ENCODE measurements around the gene CNPY3.
"Not testable (repeated sequence)": the region's sequence is repeated elsewhere in the genome, so short reads cannot be mapped to it uniquely, and the experiment has no call there.

CNPY3 gene

DNA sequence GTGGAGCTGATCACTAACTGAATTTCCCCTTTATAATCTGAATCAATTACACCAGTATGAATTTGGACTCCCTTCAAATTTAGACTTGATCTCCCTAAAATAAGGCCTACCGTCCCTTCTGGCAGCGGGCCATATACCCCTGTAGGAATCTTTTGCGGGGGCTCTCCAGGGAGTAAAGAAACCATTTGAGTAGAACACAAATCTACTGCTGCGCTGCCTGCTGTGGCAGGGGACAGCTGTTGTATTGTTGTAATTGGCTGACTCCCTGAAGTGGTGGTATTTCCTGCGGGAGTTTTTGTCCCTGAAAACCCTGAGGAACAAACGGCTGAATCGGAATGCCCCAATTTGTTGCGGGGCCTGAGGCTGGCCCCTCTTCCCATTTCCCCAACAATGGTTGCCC, 29.4 kb upstream of the CNPY3 start:
- DNase-seq (ENCODE audit: insufficient read length) (no peak), FAIRE-seq (no peak)

DNA sequence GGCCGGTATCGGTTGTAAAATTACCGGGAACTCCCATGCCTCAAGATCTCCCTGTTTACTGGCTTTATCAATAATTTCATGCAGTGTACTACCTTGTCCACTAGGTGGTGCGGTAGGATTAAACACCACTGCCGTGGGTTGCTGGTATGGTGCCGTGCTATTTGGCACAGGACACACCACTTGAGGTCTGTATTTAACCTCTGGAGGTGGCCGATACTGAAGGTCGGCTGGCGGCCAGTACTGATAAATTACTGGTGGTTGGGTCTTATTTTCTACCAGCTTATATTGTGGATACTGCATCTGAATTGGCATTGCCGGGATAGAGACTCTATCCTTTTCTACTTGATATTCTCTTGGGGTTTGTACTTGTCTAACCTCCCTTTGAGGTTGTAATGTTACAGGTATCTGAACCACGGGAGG, 27.7 kb upstream of the CNPY3 start:
- TF ChIP-seq POLR2AphosphoS5 (IDR thresholded peaks at IDR 0.05; ENCODE audit: low read depth, low read length): no peak
- no peak for TF ChIP-seq TAF1 (IDR thresholded peaks at IDR 0.05; ENCODE audit: borderline replicate concordance, low read depth, low read length)
- no peak for TF ChIP-seq POLR2A (IDR thresholded peaks at IDR 0.05; ENCODE audit: low read depth, low read length)
- FAIRE-seq: peak; percentile 89

More for the DNA sequence above, 29.4 kb upstream of the CNPY3 start:
- no peak for TF ChIP-seq POLR2A (IDR thresholded peaks at IDR 0.05; ENCODE audit: low read depth, low read length)
- TF ChIP-seq POLR2AphosphoS5 (IDR thresholded peaks at IDR 0.05; ENCODE audit: low read depth, low read length): no peak
- no peak for TF ChIP-seq TAF1 (IDR thresholded peaks at IDR 0.05; ENCODE audit: borderline replicate concordance, low read depth, low read length)

DNA sequence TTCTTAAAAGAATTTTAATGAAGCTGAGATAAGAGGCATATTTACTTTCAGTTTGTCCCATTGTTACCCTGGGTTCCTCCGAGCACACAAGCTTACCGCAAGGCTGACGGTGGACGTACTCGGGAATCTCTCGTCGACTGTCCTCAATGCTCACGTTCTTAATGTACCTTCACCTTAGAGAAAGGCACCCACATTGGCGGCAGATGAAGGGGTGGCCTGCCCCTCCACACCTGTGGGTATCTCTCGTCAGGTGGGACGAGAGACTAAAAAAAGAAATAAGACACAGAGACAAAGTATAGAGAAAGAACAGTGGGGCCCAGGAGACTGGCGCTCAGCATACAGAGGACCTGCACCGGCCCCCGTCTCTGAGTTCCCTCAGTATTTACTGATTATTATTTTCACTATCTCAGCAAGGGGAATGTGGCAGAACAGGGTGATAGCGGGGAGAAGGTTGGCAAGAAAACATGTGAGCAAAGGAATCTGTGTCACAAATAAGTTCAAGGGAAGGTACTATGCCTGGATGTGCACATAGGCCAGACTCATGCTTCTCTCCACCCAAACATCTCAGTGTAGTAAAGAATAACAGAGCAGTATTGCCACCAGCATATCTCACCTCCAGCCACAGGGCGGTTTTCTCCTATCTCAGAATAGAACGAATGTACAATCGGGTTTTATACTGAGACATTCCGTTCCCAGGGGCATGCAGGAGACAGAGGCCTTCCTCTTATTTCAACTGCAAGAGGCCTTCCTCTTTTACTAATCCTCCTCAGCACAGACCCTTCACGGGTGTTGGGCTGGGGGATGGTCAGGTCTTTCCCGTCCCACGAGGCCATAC, 26.6 kb upstream of the CNPY3 start:
- not testable (repeated sequence) for FAIRE-seq; DNase-seq (ENCODE audit: insufficient read length)

More for the DNA sequence above, 27.7 kb upstream of the CNPY3 start:
- no peak for DNase-seq (ENCODE audit: insufficient read length)

DNA sequence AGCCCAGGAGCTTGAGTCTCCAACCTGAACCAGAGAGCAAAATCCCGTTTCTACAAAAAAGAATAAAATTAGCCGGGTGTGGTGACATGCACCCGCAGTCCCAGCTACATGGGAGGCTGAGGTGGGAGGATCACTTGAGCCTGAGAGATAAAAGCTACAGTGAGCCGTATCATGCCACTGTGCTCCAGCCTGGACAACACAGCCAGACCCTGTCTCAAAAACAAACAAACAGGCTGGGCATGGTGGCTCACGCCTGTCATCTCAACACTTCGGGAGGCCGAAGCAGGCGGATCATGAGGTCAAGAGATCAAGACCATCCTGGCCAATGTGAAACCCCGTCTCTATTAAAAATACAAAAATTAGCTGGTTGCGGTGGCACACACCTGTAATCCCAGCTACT, 24.8 kb upstream of the CNPY3 start:
- TF ChIP-seq POLR2A (IDR thresholded peaks at IDR 0.05; ENCODE audit: low read depth, low read length) (no peak), TAF1 (IDR thresholded peaks at IDR 0.05; ENCODE audit: borderline replicate concordance, low read depth, low read length) (no peak), POLR2AphosphoS5 (IDR thresholded peaks at IDR 0.05; ENCODE audit: low read depth, low read length) (no peak)
- no peak for DNase-seq (ENCODE audit: insufficient read length)
- no peak for FAIRE-seq

DNA sequence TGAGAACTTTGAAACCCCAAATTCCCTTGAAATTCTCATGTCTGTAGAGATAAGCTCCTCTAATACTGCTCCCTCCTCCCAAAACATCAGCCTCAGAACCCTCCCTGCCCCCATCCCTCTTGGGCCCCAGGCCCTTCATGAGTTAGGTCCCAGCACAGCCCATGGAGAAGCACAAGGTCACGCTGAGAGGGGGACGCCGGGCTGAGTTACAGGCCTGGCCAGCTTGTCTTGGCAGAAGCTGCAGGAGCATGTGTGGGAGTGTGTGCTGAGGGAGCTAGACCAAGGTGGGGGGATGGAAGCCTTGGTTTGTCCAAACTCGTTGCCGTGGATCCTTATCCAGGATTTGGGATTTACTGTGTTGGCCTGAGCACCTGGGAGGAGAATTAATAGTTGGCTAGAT, 21.9 kb upstream of the CNPY3 start:
- DNase-seq (ENCODE audit: insufficient read length) (no peak), FAIRE-seq (no peak)
- TF ChIP-seq POLR2A (IDR thresholded peaks at IDR 0.05; ENCODE audit: low read depth, low read length): no peak
- no peak for TF ChIP-seq TAF1 (IDR thresholded peaks at IDR 0.05; ENCODE audit: borderline replicate concordance, low read depth, low read length)
- no peak for TF ChIP-seq POLR2AphosphoS5 (IDR thresholded peaks at IDR 0.05; ENCODE audit: low read depth, low read length)

DNA sequence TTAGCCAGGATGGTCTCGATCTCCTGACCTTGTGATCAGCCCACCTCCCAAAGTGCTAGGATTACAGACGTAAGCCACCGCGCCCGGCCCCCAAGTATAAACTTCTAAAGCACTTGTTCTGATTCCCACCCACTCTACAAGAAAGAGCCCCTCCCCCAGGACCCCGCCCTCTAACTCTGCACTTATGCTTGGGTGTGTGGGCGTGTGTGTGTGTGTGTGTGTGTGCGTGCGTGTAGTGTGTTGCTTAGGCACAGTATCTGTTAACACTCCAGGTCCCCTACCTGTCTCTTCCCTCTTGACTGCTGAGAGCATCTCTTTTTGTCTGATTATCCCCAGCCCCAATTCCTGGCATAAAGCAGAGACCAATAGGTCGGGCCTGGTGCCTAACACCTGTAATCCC, 19.4 kb upstream of the CNPY3 start:
- DNase-seq (ENCODE audit: insufficient read length) (no peak), FAIRE-seq (no peak)
- TF ChIP-seq TAF1 (IDR thresholded peaks at IDR 0.05; ENCODE audit: borderline replicate concordance, low read depth, low read length) (no peak), POLR2AphosphoS5 (IDR thresholded peaks at IDR 0.05; ENCODE audit: low read depth, low read length) (no peak), POLR2A (IDR thresholded peaks at IDR 0.05; ENCODE audit: low read depth, low read length) (no peak)

DNA sequence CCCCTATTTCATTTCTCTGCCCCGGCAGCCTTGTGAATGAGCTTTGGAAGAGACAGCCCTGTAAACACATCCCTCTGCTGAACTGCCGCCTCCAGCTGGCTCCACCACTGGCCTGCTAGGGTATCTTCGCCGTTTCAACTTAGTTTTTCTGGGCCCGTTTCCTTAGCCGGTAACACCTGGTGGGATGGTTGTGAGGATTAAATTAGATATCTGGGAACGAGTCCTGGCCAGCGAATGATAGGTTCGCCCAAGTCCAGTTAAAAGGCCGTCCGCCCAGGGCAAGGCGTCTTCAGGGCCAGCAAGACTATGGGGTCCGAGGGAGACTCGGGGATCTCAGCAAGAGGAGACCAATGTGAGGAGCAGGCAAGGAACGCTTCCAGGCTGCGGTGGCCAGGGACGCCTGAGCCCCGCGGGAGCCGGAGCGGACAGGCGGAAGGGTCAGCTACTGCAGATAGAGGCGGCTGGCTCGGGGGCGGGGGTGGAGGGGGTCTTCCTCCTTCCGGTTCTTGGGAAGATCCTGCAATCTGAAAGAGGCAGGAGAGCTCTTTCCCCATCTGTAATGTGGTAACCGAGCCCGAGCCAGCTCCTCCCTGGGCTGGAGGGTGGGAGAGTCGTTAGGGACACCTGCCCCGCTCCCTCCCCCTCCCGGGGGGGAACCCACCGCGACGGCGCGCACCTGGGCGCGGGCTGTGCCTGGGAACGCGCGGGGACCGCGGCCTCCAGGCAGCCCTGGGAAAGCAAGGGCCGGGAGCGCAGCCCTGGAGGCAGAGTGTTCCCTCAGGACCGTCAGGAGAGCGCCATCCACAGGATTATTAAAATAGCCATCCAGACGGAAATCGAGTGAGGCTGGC, 17.9 kb upstream of the CNPY3 start:
- FAIRE-seq (no peak), DNase-seq (ENCODE audit: insufficient read length) (no peak)
- TF ChIP-seq POLR2A (IDR thresholded peaks at IDR 0.05; ENCODE audit: low read depth, low read length): no peak
- TF ChIP-seq POLR2AphosphoS5 (IDR thresholded peaks at IDR 0.05; ENCODE audit: low read depth, low read length): no peak
- no peak for TF ChIP-seq TAF1 (IDR thresholded peaks at IDR 0.05; ENCODE audit: borderline replicate concordance, low read depth, low read length)

DNA sequence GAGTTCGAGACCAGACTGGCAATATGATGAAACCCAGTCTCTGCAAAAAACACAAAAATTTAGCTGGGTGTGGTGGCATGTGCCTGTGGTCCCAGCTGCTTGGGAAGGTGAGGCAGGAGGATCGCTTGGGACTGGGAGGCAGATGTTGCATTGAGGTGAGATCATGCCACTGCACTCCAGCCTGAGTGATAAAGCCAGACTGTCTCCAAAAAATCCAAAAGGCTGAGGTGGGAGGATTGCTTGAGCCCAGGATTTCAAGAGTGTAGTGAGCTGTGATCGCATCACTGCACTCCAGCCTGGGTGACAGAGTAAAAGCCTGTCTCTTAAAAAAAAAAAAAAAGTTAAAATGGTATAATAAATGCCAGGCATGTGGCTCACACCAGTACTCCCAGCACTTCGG, 14.7 kb upstream of the CNPY3 start:
- no peak for TF ChIP-seq POLR2A (IDR thresholded peaks at IDR 0.05; ENCODE audit: low read depth, low read length)
- TF ChIP-seq POLR2AphosphoS5 (IDR thresholded peaks at IDR 0.05; ENCODE audit: low read depth, low read length): no peak
- TF ChIP-seq TAF1 (IDR thresholded peaks at IDR 0.05; ENCODE audit: borderline replicate concordance, low read depth, low read length): no peak
- no peak for DNase-seq (ENCODE audit: insufficient read length)
- FAIRE-seq: no peak

DNA sequence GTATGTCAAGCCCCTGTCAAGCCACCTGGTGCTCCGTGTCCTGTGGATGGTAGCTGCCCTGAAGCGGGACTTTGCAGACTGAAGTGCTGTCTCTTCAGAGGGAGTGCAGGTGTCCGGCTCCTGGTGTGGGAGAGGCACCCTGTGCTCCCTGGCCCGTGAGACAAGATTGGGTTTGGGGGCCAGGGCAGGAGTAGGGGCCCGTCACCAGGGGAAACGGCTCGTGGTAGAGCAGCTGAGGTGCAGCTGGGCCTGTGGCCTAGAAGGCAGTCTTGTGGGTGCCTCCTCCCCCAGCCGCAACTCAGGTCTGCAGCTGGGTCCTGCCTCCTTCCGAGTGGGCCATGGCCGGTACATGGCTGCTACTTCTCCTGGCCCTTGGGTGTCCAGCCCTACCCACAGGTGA, 13.5 kb upstream of the CNPY3 start, which contains the start of gene PTCRA:
Gene PTCRA (plus strand): TSS at position 322 of the 400 bp plus-strand sequence. CDS start 17 bp downstream, at position 339.
- TF ChIP-seq POLR2A (IDR thresholded peaks at IDR 0.05; ENCODE audit: low read depth, low read length) (no peak), TAF1 (IDR thresholded peaks at IDR 0.05; ENCODE audit: borderline replicate concordance, low read depth, low read length) (no peak), POLR2AphosphoS5 (IDR thresholded peaks at IDR 0.05; ENCODE audit: low read depth, low read length) (no peak)
- no peak for FAIRE-seq
- DNase-seq (ENCODE audit: insufficient read length): no peak

DNA sequence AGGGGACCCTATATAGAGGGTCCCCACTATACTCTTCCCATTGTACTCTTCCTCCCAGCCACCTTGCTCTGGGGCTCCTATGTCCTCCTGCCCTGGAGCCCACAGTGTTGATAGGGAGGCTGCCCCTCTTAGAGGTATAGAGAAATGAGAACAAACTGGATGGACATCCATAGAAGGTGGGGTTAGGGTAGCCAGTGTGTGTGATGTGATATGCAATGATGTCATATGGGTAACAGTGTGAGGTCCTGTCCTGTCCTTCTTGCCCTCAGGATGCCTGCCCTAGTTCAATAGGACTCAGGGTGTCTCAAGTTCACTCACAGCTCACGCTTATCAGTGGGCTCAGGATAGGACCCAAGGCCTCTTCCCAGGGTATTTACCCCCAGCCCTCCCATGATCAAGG, 13.0 kb upstream of the CNPY3 start:
- TF ChIP-seq POLR2AphosphoS5 (IDR thresholded peaks at IDR 0.05; ENCODE audit: low read depth, low read length) (no peak), POLR2A (IDR thresholded peaks at IDR 0.05; ENCODE audit: low read depth, low read length) (no peak), TAF1 (IDR thresholded peaks at IDR 0.05; ENCODE audit: borderline replicate concordance, low read depth, low read length) (no peak)
- no peak for FAIRE-seq

DNA sequence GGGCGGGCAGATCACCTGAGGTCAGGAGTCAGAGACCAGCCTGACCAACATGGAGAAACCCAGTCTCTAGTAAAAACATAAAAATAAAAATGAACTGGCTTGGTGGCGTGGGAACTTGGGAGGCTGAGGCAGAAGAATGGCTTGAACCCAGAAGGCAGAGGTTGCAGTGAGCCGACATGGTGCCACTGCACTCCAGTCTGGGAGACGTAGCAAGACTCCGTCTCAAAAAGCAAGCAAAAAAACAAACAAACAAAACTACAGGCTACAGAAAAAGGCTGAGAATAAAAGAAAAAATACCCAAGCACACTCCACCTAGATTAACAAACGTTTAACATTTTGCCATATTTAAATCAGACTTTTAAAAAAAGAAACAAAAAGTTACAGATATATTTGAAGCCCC, 7.5 kb upstream of the CNPY3 start:
- FAIRE-seq (no peak), DNase-seq (ENCODE audit: insufficient read length) (no peak)
- TF ChIP-seq POLR2A (IDR thresholded peaks at IDR 0.05; ENCODE audit: low read depth, low read length) (no peak), TAF1 (IDR thresholded peaks at IDR 0.05; ENCODE audit: borderline replicate concordance, low read depth, low read length) (no peak), POLR2AphosphoS5 (IDR thresholded peaks at IDR 0.05; ENCODE audit: low read depth, low read length) (no peak)

More for the DNA sequence above, 13.0 kb upstream of the CNPY3 start:
- DNase-seq (ENCODE audit: insufficient read length): no peak
